ENCODE results near the gene CHST11.
"Not testable (repeated sequence)": the region's sequence is repeated elsewhere in the genome, so short reads cannot be mapped to it uniquely, and the experiment has no call there.

Gene CHST11

DNA sequence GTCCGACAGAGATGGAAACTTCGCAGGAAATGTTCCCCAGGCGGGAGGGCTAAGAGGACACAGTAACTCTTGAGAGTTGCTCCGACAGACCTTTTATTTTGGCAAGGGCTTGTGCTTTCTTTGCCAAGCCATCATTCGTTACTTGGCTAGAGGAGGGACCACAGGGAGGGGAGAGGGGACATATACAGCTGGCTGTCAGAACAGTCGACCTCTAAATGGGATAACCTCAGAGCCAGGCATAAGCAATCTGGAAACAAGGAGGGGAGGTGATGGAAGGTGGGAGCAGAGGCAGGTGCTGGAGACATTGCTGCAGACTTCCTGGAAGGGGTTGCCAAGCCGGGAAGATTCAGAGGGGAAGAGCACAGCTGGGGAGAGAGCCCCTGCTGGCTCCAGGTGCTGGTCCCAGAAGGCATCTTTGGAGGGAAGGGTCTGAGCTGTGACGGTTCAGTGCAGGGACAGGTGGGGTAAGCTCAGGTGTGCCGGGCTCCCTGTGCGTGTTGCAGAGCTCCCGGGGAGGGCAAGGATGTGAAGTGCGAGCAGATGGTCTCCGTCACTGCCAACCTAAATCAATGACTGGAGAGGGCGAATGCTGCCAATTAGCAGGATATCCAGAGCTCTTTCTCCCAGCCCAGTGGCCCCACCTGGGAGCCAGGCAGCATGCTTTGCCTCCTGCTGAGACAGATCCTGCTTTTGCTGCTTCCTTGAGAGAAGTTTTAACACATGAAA lies 50.1 kb downstream of the CHST11 start:
- DNase-seq: no peak

GRCh38 chr12:104507672-104508071 lies 50.9 kb downstream of the CHST11 start:
- DNase-seq: no peak

DNA sequence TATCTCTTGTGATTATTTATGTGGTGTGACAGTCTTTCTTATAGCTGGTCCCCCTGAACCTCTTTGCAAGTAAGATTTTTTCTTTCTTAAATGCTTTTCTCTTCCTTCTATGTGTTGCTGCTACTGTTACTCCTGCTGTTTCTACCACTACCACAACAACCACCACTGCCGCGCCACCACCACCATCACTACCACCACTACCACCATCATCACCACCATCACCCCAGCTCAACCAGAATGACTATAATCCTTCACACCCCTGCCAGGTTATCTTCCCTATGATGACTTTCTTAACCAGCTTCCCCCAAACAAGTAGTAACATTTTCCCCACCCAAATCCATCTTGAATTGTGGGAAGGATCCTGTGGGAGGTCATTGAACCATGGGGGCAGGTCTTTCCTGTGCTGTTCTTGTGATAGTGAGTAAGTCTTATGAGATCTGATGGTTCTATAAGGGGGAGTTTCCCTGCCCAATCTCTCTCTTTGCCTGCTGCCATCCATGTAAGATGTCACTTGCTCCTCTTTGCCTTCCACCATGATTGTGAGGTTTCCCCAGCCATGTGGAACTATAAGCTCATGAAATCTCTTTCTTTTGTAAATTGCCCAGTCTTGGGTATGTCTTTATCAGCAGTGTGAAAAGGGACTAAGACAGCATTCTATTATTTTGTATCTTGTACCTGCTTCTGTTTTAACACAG lies 52.2 kb downstream of the CHST11 start:
- DNase-seq: peak in 1 of 3 donors; percentile 39

GRCh38 chr12:104510145-104510872 lies 53.6 kb downstream of the CHST11 start:
- no peak for DNase-seq

DNA sequence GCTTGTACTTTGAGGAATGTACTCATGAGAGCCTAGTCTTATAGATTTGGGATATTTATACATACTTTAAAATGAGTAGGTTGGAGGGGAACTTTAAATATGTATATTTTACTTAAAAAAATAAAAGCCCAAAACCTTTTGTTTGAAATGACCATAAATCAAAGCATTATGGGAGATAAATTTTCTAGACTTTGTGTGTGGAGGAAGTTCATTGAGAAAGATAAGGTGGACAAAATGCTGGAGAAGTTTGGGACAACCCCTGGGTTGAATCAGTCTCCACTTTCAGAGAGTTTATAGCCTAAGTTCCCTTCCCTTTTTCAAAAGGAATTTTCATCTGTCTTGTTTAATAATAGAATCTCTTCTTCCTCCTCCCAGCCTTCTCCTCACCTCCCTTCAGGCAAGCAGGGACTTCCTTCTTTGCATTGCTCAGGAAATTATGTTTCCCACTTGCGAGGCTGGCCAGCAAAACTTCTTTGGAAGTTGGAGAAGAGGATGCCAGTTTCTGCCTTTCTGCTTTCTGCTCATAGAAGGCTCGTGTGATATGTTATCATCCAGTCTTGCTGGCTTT lies 54.2 kb downstream of the CHST11 start:
- DNase-seq: peak; percentile 39 to 70 (median 46)

- DNase-seq: no peak
These were observed 56.9 kb downstream of the CHST11 start for GRCh38 chr12:104513681-104514080.

GRCh38 chr12:104514092-104514810 lies 57.5 kb downstream of the CHST11 start:
- no peak for DNase-seq

DNA sequence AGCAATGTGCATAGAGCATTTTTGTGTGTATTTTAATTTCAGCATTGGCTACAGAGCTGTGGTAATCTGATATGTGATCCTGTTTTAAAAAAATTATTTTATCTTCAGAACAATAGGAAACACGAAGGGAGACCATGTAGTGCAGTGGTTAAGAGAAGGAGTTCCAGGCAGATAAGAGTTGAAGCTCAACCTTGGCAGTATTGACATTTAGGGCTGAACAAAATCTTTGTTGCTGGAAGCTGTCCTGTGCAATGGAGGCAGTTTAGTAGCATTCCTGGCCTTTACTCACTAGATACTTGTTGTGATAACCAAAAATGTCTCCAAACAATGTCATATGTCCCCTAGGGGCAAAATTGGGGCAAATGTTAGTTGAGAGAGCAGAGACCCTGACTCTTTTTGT lies 59.2 kb downstream of the CHST11 start:
- no peak for DNase-seq

DNA sequence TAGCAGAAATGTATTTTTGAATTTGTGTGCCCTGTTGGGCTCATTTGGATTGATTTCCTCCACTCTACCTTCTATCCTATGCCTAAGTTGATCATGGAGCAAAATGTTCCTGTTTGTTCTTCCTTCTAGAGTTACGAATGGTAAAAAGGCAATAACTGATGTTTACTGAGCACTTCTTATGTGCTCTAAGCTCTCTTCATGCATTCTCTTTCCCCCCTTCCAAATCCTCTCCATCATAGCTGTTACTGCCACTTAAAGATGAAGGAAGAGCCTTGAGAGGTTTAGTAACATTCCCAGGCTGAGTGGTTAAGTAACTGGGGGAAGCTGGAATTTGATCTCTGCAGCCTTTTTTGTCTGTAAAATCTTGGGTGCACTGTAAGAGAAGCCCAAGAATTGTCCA lies 60.1 kb downstream of the CHST11 start:
- DNase-seq: no peak

DNA sequence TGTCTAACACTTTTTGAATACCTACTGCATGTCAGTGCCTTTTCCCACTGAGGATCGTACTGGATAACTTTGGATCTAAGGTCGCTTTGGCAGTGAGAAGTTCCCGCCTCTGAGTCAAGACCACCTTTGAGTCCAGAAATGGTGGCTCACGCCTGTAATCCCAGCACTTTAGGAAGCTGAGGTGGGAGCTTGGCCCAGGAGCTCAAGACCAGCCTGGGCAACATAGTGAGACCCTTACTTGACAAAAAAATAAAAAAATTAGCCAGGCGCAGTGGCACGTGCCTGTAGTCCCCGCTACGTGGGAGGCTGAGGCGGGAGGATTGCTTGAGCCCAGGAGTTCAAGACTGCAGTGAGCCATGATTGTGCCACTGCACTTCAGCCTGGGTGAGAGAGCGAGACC lies 61.1 kb downstream of the CHST11 start:
- DNase-seq: no peak

GRCh38 chr12:104519190-104520019 lies 62.7 kb downstream of the CHST11 start:
- no peak for DNase-seq

GRCh38 chr12:104520242-104520900 lies 63.6 kb downstream of the CHST11 start:
- DNase-seq: peak in 2 of 3 donors; percentile 37 to 41

DNA sequence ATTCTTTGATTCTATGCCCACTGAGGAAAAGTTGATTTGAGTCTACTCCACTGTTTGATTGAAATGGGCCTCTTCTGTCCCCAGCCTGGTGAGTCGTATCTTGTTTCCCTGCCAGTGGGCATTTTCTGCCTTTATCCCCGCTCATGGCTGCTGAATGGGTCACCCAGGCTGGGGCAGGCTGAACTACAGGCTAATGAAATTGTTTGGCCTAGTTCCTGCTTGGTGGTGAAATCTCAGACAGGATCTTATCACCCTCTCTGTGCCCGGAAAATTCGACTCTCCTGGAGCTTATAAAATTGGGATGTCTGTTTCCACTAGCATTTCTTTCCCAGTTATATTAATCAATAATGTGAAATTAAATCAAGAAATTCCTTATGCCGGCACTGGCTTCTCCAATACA lies 65.0 kb downstream of the CHST11 start:
- peak; percentile 38 to 59 (median 53) for DNase-seq

- DNase-seq: peak; percentile 45 to 74 (median 64)
These were observed 66.4 kb downstream of the CHST11 start for GRCh38 chr12:104522985-104523722.

GRCh38 chr12:104524034-104524832 lies 67.5 kb downstream of the CHST11 start:
- no peak for DNase-seq

- no peak for DNase-seq
These were observed 69.6 kb downstream of the CHST11 start for GRCh38 chr12:104526320-104526719.

DNA sequence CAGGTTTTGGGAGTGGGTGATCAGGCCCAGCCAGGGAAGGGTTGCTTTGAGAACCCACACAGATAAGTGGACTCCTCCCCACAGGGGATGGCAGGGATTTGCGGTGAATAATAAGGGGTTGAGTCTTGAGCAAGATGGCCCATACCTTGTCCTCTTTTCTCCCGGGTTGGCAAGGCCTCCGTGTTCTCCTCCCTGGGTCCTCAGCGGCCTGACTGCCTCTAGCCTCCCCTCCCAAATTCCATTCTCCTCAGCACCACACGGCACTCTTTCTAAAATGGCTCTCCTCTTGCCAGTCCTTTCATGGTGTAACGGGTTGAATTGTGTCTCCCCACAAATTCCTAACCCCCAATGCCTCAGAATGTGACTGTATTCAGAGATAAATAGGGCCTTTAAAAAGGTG lies 70.0 kb downstream of the CHST11 start:
- DNase-seq: no peak

DNA sequence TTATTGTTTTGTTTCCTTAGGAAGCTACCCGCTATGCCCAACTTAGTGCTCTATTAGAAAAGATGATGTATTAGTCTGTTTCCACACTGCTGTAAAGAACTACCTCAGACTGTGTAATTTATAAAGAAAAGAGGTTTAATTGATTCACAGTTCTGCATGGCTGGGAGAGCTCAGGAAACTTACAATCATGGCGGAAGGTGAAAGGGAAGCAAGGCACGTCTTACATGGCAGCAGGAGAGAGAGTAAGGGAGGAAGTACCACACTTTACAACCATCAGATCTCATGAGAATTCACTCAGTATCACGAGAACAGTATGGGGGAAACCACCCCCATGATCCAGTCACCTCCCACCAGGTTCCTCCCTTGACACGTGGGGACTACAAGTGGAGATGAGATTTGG lies 70.9 kb downstream of the CHST11 start:
- DNase-seq: not testable (repeated sequence)

GRCh38 chr12:104529130-104529874 lies 72.6 kb downstream of the CHST11 start:
- no peak for DNase-seq
